Left ventricle myocardium inferior (tissue), 1 donor: ENCODE measurements around the gene HERC3. TPM values are rescaled to one million over a fixed set of nuclear protein-coding genes. Genes with fewer than 3 reads are reported as not detected.

Experiments used
- DNase-seq: peaks from one replicate; pipeline ENCODE4 v3.0.0-alpha.2; 2020
- H3K27ac ChIP-seq: fragments of 200-600 bp; replicated peaks from 2 replicates; pipeline ENCODE4 v1.8.0; 2021
- H3K27me3 ChIP-seq: fragments of 200-600 bp; 2 replicates; pipeline ENCODE4 v1.8.0; 2021; ENCODE audit warnings: low read depth
- H3K36me3 ChIP-seq: fragments of 200-600 bp; 2 replicates; pipeline ENCODE4 v1.8.0; 2021
- H3K4me1 ChIP-seq: fragments of 200-600 bp; 2 replicates; pipeline ENCODE4 v1.8.0; 2021
- H3K4me3 ChIP-seq: fragments of 200-600 bp; 2 replicates; pipeline ENCODE4 v1.8.0; 2021; ENCODE audit warnings: mild to moderate bottlenecking, moderate library complexity
- H3K9me3 ChIP-seq: fragments of 200-600 bp; replicated peaks from 2 replicates; pipeline ENCODE4 v1.8.0; 2021
- intact Hi-C: fragments of 100-400 bp; cut with micrococcal nuclease; formaldehyde crosslinking; loops from one replicate; pipeline ENCODE4 v1.11.0; 2022
- total RNA-seq: library from RNA; stranded (reverse); fragmentation: NEBNext Ultra II Directional; extraction: Animal tissue kit (Norgen Biotek cat#: 25700); gene quantifications from one replicate; pipeline ENCODE4 v1.2.1, GENCODE V29; 2021
- TF ChIP-seq, protein P1 (sequence below): fragments of 200-600 bp; IDR thresholded peaks from 2 replicates; pipeline ENCODE4 v1.8.0; 2021; ENCODE audit warnings: antibody characterized with exemption, mild to moderate bottlenecking, borderline replicate concordance
- donor health status: DM: no; HTN: yes; CAD: no; lungs with severe emphysema.

HERC3 gene
- total RNA-seq, 1 donor from 2014 or later, result 56.8 TPM

DNA sequence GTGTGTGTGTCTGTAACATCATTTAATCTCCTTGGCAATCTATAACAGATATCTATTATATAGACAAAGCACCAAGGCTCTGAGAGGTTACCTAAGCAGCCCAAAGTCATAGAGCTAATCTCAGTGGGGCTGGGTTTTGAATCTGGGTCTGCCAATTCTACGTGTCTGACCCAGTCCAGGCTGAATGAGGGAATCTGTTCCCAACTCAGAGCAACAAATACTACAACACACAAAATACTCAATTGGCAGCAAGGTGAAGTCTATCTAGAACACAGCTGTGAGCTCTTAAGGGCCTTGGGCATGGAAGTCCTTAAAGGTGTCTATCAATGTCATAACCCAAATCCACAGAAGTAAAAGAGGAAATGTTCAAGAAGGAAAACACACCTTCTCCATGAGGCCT is 152.9 kb downstream of the HERC3 start:
- Histone ChIP-seq H3K27ac (peak overlapping the region; percentile 59), H3K4me1 (peaks cover 29% of the 10 kb centered on the region), H3K36me3 (peaks cover 65% of the 10 kb centered on the region), H3K9me3 (no peaks in the 10 kb centered on the region), H3K4me3 (no peak overlapping the region), H3K27me3 (no peaks in the 10 kb centered on the region)
- TF ChIP-seq, protein P1, sequence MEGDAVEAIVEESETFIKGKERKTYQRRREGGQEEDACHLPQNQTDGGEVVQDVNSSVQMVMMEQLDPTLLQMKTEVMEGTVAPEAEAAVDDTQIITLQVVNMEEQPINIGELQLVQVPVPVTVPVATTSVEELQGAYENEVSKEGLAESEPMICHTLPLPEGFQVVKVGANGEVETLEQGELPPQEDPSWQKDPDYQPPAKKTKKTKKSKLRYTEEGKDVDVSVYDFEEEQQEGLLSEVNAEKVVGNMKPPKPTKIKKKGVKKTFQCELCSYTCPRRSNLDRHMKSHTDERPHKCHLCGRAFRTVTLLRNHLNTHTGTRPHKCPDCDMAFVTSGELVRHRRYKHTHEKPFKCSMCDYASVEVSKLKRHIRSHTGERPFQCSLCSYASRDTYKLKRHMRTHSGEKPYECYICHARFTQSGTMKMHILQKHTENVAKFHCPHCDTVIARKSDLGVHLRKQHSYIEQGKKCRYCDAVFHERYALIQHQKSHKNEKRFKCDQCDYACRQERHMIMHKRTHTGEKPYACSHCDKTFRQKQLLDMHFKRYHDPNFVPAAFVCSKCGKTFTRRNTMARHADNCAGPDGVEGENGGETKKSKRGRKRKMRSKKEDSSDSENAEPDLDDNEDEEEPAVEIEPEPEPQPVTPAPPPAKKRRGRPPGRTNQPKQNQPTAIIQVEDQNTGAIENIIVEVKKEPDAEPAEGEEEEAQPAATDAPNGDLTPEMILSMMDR, result no peak
- DNase-seq, result no peak
- intact Hi-C loops, result no loop called here

DNA sequence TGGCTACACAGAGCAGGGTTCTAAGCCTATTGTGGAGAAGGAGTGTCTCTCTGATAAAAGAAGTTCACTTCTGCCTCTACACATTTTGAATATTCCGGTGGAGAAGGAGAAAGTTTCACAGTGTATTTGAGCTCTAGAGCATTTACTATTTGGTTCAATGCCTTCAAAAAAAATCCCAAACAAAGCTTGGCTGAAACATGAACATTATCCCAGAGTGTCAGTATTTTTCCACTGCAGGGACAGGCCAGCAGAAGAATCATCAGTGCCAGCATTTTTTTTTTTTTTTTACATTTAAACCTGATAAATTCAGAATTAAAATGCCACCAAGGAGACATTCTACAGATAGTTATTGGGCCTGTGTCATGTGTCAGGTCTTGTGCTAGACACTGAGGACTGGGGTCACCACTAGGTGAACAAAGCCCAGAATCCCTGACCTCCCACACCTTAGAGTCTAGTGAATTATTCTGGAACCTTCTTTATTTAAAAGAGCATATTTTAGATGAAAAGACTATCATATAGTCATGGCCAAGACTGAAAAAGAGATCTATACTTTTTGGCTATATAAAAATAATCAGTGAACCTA is 153.4 kb downstream of the HERC3 start:
- H3K27ac ChIP-seq, result peak overlapping the region; percentile 59
- TF ChIP-seq, protein P1, result no peak
- no peaks in the 10 kb centered on the region for H3K9me3 ChIP-seq
- intact Hi-C loops, result no loop called here
- H3K36me3 ChIP-seq, result peaks cover 68% of the 10 kb centered on the region
- H3K4me3 ChIP-seq, result no peak overlapping the region
- H3K4me1 ChIP-seq, result peaks cover 29% of the 10 kb centered on the region
- H3K27me3 ChIP-seq, result no peaks in the 10 kb centered on the region
- DNase-seq, result no peak

DNA sequence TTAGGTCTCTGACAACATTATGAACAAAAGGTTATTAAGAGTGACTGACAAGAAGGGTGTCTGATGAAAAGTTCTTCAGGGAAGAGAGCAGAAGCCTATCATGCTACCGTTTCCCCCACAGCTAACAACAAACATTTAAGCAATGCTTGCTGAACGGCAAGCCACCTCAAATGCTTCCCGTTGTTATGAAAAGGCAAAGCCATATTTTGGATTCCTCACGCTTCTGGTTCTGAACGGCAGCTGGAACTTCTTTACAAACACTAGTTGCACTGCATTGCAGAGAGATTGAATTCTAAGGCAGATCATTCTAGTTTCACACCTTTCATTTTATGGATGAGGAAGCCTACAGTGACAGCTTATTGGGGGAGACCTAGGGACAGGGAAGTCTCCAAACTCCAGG is 153.9 kb downstream of the HERC3 start:
- Histone ChIP-seq H3K4me1 (peaks cover 29% of the 10 kb centered on the region), H3K4me3 (no peak overlapping the region), H3K9me3 (no peaks in the 10 kb centered on the region), H3K27ac (peak overlapping the region; percentile 59), H3K36me3 (peaks cover 74% of the 10 kb centered on the region), H3K27me3 (no peaks in the 10 kb centered on the region)
- TF ChIP-seq, protein P1, result no peak
- DNase-seq, result no peak
- intact Hi-C loops, result no loop called here

GRCh38 chr4:88747351-88747750 is 155.1 kb downstream of the HERC3 start:
- Histone ChIP-seq H3K4me3 (no peak overlapping the region), H3K27me3 (no peaks in the 10 kb centered on the region), H3K36me3 (peaks cover 75% of the 10 kb centered on the region), H3K4me1 (peaks cover 29% of the 10 kb centered on the region), H3K27ac (no peak overlapping the region), H3K9me3 (no peaks in the 10 kb centered on the region)
- TF ChIP-seq, protein P1, result no peak
- DNase-seq, result no peak
- intact Hi-C loops, result no loop called here

GRCh38 chr4:88750369-88750768 is 158.1 kb downstream of the HERC3 start:
- Histone ChIP-seq H3K4me3 (no peak overlapping the region), H3K4me1 (peaks cover 29% of the 10 kb centered on the region), H3K27me3 (no peaks in the 10 kb centered on the region), H3K27ac (no peak overlapping the region), H3K9me3 (no peaks in the 10 kb centered on the region), H3K36me3 (peaks cover 71% of the 10 kb centered on the region)
- DNase-seq, result no peak
- TF ChIP-seq, protein P1, result no peak
- intact Hi-C loops, result no loop called here
